OCI-LY1 (cell line): Measurements from ENCODE around the gene AFAP1.

Source experiments
- CTCF ChIP-seq: fragments of 200-600 bp; sonication (generic), shearing (Covaris generic); IDR thresholded peaks from 2 replicates; pipeline ENCODE4 v1.5.1; 2017; ENCODE audit warnings: mild to moderate bottlenecking, antibody characterized with exemption, low read length, moderate library complexity, mixed read lengths
- EZH2 ChIP-seq: fragments of 200-600 bp; sonication (generic), shearing (Covaris generic); IDR thresholded peaks from 2 replicates; pipeline ENCODE4 v1.8.0; 2017; ENCODE audit warnings: borderline replicate concordance, mixed run types, mild to moderate bottlenecking, antibody characterized with exemption, low read length, moderate library complexity, mixed read lengths

GRCh38 chr4:7793186-7793585, 146.5 kb downstream of the AFAP1 start:
- TF ChIP-seq EZH2 = no peak
- TF ChIP-seq CTCF = no peak
